ENCODE measurements around the gene CTH. TPM values are rescaled to one million over a fixed set of nuclear protein-coding genes. Genes with fewer than 3 reads are reported as not detected.

Gene CTH
- total RNA-seq, 1 experiment from 2014 or later: 13.2 TPM

- Histone ChIP-seq H3K9ac (ENCODE audit: low read length) (no peak overlapping the region), H3K36me3 (ENCODE audit: low read depth, low read length) (no peaks in the 10 kb centered on the region), H3K27me3 (ENCODE audit: low read length) (no peaks in the 10 kb centered on the region), H3F3A (ENCODE audit: low read length, unreplicated experiment) (no peaks in the 10 kb centered on the region), H3K9me2 (replicated peaks; ENCODE audit: low read length) (no peaks in the 10 kb centered on the region), H2AFZ (ENCODE audit: low read length) (no peak overlapping the region), H3K4me2 (ENCODE audit: low read length) (no peak overlapping the region), H3K4me3 (ENCODE audit: low read length) (no peak overlapping the region), H3K79me2 (ENCODE audit: low read length) (no peaks in the 10 kb centered on the region), H3K4me1 (ENCODE audit: insufficient read depth, low read length) (peaks cover 20% of the 10 kb centered on the region), H3K27ac (ENCODE audit: low read length) (no peak overlapping the region), H4K20me1 (ENCODE audit: low read length) (no peaks in the 10 kb centered on the region), H3K9me3 (ENCODE audit: low read length) (no peaks in the 10 kb centered on the region)
- no peak for DNase-seq
- no peak for ATAC-seq
- BruUV-seq (replicated peaks): no TSS peak
- POLR2A ChIA-PET (ENCODE audit: unreplicated experiment): no interaction called here
- TF ChIP-seq EZH2phosphoT487 (IDR thresholded peaks at IDR 0.05; ENCODE audit: borderline replicate concordance, low read length) (no peak), CTCF (conservative IDR thresholded peaks at IDR 0.05; ENCODE audit: low read depth, low read length) (no peak), EZH2 (IDR thresholded peaks at IDR 0.05; ENCODE audit: low read length, unreplicated experiment) (no peak)
- CTCF ChIA-PET: no interaction called here
- intact Hi-C loops (cut with micrococcal nuclease): no loop called here
Measured at GRCh38 chr1:70483342-70483741, 72.3 kb downstream of the CTH start.

GRCh38 chr1:70485624-70486023 is 74.6 kb downstream of the CTH start:
- Histone ChIP-seq H3K27me3 (ENCODE audit: low read length) (no peaks in the 10 kb centered on the region), H3K4me1 (ENCODE audit: insufficient read depth, low read length) (peaks cover 20% of the 10 kb centered on the region), H2AFZ (ENCODE audit: low read length) (no peak overlapping the region), H4K20me1 (ENCODE audit: low read length) (no peaks in the 10 kb centered on the region), H3K36me3 (ENCODE audit: low read depth, low read length) (no peaks in the 10 kb centered on the region), H3K9me3 (ENCODE audit: low read length) (no peaks in the 10 kb centered on the region), H3K4me2 (ENCODE audit: low read length) (no peak overlapping the region), H3F3A (ENCODE audit: low read length, unreplicated experiment) (no peaks in the 10 kb centered on the region), H3K27ac (ENCODE audit: low read length) (no peak overlapping the region), H3K9me2 (replicated peaks; ENCODE audit: low read length) (no peaks in the 10 kb centered on the region), H3K79me2 (ENCODE audit: low read length) (no peaks in the 10 kb centered on the region), H3K9ac (ENCODE audit: low read length) (no peak overlapping the region), H3K4me3 (ENCODE audit: low read length) (no peak overlapping the region)
- ChIA-PET POLR2A (ENCODE audit: unreplicated experiment) (no interaction called here), CTCF (no interaction called here)
- no peak for ATAC-seq
- BruUV-seq (replicated peaks): no TSS peak
- DNase-seq: no peak
- no peak for TF ChIP-seq CTCF (conservative IDR thresholded peaks at IDR 0.05; ENCODE audit: low read depth, low read length)
- TF ChIP-seq EZH2phosphoT487 (IDR thresholded peaks at IDR 0.05; ENCODE audit: borderline replicate concordance, low read length): no peak
- TF ChIP-seq EZH2 (IDR thresholded peaks at IDR 0.05; ENCODE audit: low read length, unreplicated experiment): no peak
- intact Hi-C loops (cut with micrococcal nuclease): no loop called here

GRCh38 chr1:70486676-70487458 is 75.8 kb downstream of the CTH start:
- no TSS peak for BruUV-seq (replicated peaks)
- POLR2A ChIA-PET (ENCODE audit: unreplicated experiment): no interaction called here

More at GRCh38 chr1:70486676-70487458, 75.8 kb downstream of the CTH start:
- Histone ChIP-seq H3K4me1 (ENCODE audit: insufficient read depth, low read length) (peaks cover 20% of the 10 kb centered on the region), H3K4me3 (ENCODE audit: low read length) (no peak overlapping the region), H4K20me1 (ENCODE audit: low read length) (no peaks in the 10 kb centered on the region), H3K79me2 (ENCODE audit: low read length) (no peaks in the 10 kb centered on the region), H2AFZ (ENCODE audit: low read length) (peak overlapping the region; percentile 10), H3K36me3 (ENCODE audit: low read depth, low read length) (no peaks in the 10 kb centered on the region), H3K4me2 (ENCODE audit: low read length) (peak overlapping the region; percentile 13; the same call in 1 of the 2 replicates), H3K27ac (ENCODE audit: low read length) (peak overlapping the region; percentile 12), H3K9me2 (replicated peaks; ENCODE audit: low read length) (no peaks in the 10 kb centered on the region), H3K9me3 (ENCODE audit: low read length) (no peaks in the 10 kb centered on the region), H3K9ac (ENCODE audit: low read length) (no peak overlapping the region), H3K27me3 (ENCODE audit: low read length) (no peaks in the 10 kb centered on the region), H3F3A (ENCODE audit: low read length, unreplicated experiment) (no peaks in the 10 kb centered on the region)
- CTCF ChIA-PET: interaction anchor here (0.6 to 0.9 kb wide), 3 partner anchors 18 to 95 kb away, joined by 3 to 5 read pairs (median 3); no protein-coding TSS in a partner anchor
- TF ChIP-seq EZH2 (IDR thresholded peaks at IDR 0.05; ENCODE audit: low read length, unreplicated experiment) (no peak), EZH2phosphoT487 (IDR thresholded peaks at IDR 0.05; ENCODE audit: borderline replicate concordance, low read length) (no peak), CTCF (conservative IDR thresholded peaks at IDR 0.05; ENCODE audit: low read depth, low read length) (no peak)
- ATAC-seq: peak; percentile 82
- peak; percentile 80 for DNase-seq
- intact Hi-C loops (cut with micrococcal nuclease): no loop called here

Measured in PC-3 (cell line).